ENCODE results near the gene SNAPC5.

The SNAPC5 gene

DNA sequence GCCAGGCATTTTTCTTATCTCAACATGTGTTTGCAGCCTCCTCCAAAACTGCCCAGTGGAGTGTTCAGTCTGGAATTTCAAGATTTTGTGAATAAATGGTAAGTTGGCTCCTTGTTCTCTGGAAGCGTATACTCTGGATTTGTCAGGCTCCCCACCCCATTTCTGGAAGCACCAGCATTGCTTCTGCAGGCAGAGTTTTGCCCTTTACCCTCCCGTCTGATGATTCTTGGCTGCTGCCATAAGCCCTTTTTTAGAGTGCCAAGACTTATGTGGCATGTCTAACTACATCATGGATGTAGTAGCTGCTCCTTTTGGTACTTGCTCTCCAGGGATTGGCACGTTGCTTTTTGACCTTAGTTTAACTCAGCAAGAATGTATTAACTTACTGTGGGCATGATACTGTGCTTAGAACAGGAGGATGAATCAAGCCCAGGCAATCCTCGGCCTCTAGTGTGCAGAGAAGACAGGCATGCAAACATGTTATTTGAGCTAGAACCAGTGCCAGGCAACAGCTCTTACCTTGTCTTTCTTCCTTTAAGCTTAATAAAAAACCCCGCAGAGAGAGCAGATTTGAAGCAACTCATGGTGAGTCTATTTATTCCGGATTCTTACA is 8.3 kb downstream of the SNAPC5 start:
- TF ChIP-seq TAF1 (IDR thresholded peaks at IDR 0.05; ENCODE audit: borderline replicate concordance, insufficient read depth, low read length) (no peak), SIN3A (IDR thresholded peaks at IDR 0.05; ENCODE audit: borderline replicate concordance, insufficient read depth, low read length) (no peak), FOXP2 (optimal IDR thresholded peaks at IDR 0.05; ENCODE audit: borderline replicate concordance, extremely low read depth, extremely low read length, insufficient read depth) (no peak), POLR2AphosphoS5 (IDR thresholded peaks at IDR 0.05; ENCODE audit: low read depth, low read length) (no peak)
- TF ChIP-seq, protein P1, sequence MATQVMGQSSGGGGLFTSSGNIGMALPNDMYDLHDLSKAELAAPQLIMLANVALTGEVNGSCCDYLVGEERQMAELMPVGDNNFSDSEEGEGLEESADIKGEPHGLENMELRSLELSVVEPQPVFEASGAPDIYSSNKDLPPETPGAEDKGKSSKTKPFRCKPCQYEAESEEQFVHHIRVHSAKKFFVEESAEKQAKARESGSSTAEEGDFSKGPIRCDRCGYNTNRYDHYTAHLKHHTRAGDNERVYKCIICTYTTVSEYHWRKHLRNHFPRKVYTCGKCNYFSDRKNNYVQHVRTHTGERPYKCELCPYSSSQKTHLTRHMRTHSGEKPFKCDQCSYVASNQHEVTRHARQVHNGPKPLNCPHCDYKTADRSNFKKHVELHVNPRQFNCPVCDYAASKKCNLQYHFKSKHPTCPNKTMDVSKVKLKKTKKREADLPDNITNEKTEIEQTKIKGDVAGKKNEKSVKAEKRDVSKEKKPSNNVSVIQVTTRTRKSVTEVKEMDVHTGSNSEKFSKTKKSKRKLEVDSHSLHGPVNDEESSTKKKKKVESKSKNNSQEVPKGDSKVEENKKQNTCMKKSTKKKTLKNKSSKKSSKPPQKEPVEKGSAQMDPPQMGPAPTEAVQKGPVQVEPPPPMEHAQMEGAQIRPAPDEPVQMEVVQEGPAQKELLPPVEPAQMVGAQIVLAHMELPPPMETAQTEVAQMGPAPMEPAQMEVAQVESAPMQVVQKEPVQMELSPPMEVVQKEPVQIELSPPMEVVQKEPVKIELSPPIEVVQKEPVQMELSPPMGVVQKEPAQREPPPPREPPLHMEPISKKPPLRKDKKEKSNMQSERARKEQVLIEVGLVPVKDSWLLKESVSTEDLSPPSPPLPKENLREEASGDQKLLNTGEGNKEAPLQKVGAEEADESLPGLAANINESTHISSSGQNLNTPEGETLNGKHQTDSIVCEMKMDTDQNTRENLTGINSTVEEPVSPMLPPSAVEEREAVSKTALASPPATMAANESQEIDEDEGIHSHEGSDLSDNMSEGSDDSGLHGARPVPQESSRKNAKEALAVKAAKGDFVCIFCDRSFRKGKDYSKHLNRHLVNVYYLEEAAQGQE (IDR thresholded peaks at IDR 0.05; ENCODE audit: insufficient read depth in 1 of 2, low read depth in 2 of 2, low read length in 2 of 2), result no peak

DNA sequence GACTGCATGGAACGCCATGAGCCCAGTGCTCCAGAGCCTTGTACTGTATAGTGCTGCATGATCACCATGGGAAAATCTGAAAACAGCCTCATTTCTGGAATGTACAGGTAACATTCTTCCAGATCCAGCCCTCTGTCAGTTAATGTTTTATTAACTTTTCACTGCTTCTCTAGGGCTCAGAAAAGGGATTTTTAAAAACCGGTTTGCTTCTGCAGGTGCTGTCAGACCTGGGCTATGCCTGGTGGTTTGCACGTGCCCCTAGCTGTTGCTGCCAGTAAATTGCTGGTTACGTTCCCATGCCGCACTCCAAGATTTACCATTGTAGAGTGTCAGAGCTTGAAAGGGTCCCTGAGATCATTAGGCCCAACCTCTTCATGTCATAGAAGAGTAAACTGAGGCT is 9.0 kb downstream of the SNAPC5 start:
- TF ChIP-seq POLR2AphosphoS5 (IDR thresholded peaks at IDR 0.05; ENCODE audit: low read depth, low read length), result no peak
- no peak for TF ChIP-seq FOXP2 (optimal IDR thresholded peaks at IDR 0.05; ENCODE audit: borderline replicate concordance, extremely low read depth, extremely low read length, insufficient read depth)
- TF ChIP-seq, protein P1 (IDR thresholded peaks at IDR 0.05; ENCODE audit: insufficient read depth in 1 of 2, low read depth in 2 of 2, low read length in 2 of 2), result no peak
- TF ChIP-seq TAF1 (IDR thresholded peaks at IDR 0.05; ENCODE audit: borderline replicate concordance, insufficient read depth, low read length), result no peak
- no peak for TF ChIP-seq SIN3A (IDR thresholded peaks at IDR 0.05; ENCODE audit: borderline replicate concordance, insufficient read depth, low read length)

DNA sequence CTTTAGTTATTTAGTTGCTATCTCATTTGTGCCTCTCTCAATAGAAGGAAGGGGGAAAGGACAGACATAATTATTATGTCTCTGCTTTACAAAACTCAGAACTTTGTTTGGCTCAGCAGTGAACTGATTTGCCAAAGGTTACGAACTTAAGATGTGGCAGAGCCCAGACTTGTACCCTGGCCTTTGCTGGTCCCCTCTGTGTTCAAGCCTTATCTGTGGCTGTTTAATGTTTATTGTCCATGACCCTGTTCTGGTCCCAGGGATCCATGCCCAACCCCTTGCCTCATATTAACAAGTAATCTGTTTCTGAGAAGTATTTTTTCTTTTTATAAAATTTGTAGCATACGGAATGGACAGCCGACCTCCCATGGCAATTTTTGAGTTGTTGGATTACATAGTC is 10.7 kb downstream of the SNAPC5 start:
- TF ChIP-seq TAF1 (IDR thresholded peaks at IDR 0.05; ENCODE audit: borderline replicate concordance, insufficient read depth, low read length), result no peak
- no peak for TF ChIP-seq FOXP2 (optimal IDR thresholded peaks at IDR 0.05; ENCODE audit: borderline replicate concordance, extremely low read depth, extremely low read length, insufficient read depth)
- no peak for TF ChIP-seq SIN3A (IDR thresholded peaks at IDR 0.05; ENCODE audit: borderline replicate concordance, insufficient read depth, low read length)
- TF ChIP-seq, protein P1 (IDR thresholded peaks at IDR 0.05; ENCODE audit: insufficient read depth in 1 of 2, low read depth in 2 of 2, low read length in 2 of 2), result no peak
- TF ChIP-seq POLR2AphosphoS5 (IDR thresholded peaks at IDR 0.05; ENCODE audit: low read depth, low read length), result no peak

DNA sequence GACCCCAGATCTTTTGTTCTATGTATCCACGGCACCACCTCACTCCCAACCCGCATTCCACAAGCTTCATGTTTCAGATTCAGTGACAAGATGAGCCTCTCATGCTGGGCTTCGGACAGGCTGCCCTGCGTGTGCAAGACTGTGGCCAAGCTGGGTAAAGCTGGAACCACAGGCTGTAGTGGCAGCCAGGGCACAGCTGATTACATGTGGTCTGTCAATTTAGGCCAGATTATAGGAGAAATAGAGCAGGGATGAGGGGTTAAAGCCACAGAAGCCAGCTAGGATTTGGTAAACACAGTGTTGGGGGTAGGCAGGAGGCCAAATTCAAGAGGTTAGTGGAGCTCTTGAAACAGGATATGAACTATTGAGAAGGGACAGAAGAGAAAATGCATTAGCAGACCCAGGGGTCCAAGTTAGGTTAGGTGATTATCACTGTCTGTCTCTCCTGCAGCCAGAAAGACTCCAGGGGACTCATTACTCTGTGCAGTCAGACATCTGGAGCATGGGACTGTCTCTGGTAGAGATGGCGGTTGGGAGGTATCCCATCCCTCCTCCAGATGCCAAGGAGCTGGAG is 12.9 kb downstream of the SNAPC5 start:
- TF ChIP-seq SIN3A (IDR thresholded peaks at IDR 0.05; ENCODE audit: borderline replicate concordance, insufficient read depth, low read length) (no peak), TAF1 (IDR thresholded peaks at IDR 0.05; ENCODE audit: borderline replicate concordance, insufficient read depth, low read length) (no peak), POLR2AphosphoS5 (IDR thresholded peaks at IDR 0.05; ENCODE audit: low read depth, low read length) (no peak), FOXP2 (optimal IDR thresholded peaks at IDR 0.05; ENCODE audit: borderline replicate concordance, extremely low read depth, extremely low read length, insufficient read depth) (no peak)
- TF ChIP-seq, protein P1 (IDR thresholded peaks at IDR 0.05; ENCODE audit: insufficient read depth in 1 of 2, low read depth in 2 of 2, low read length in 2 of 2), result no peak

Data from PFSK-1 (cell line).